Activated T-helper 17 cell treated with anti-CD3 and anti-CD28 coated beads, Interleukin-2, amount 50 U/mL, for 72 hours (primary cell): ENCODE results near the gene ST8SIA6. TPM values are rescaled to one million over a fixed set of nuclear protein-coding genes. Genes with fewer than 3 reads are reported as not detected.

ENCODE experiments used
- ATAC-seq: fragments of 150-1000 bp; cut with Tn5 transposase; replicated peaks from 2 replicates; pipeline ENCODE4 v1.10.0; 2021; ENCODE audit warnings: mild to moderate bottlenecking, moderate library complexity
- H3K27ac Mint-ChIP-seq: one replicate; pipeline ENCODE4 v1.8.0; 2022; ENCODE audit warnings: mixed read lengths
- H3K27me3 Mint-ChIP-seq: one replicate; pipeline ENCODE4 v1.8.0; 2022; ENCODE audit warnings: mixed read lengths
- H3K36me3 Mint-ChIP-seq: one replicate; pipeline ENCODE4 v1.8.0; 2022; ENCODE audit warnings: low read depth, mild to moderate bottlenecking, mixed read lengths
- H3K4me1 Mint-ChIP-seq: one replicate; pipeline ENCODE4 v1.8.0; 2022; ENCODE audit warnings: mixed read lengths
- H3K4me3 Mint-ChIP-seq: one replicate; pipeline ENCODE4 v1.8.0; 2022; ENCODE audit warnings: mild to moderate bottlenecking, mixed read lengths
- H3K9me3 Mint-ChIP-seq: one replicate; pipeline ENCODE4 v1.8.0; 2022; ENCODE audit warnings: mixed read lengths
- total RNA-seq, 2 donors: library from RNA; stranded (reverse); gene quantifications; one replicate each; pipeline ENCODE4 v1.2.3, GENCODE V29; 2022

Gene ST8SIA6
- total RNA-seq, 2 donors from 2014 or later: 0.84 TPM; not detected in 1

GRCh38 chr10:17276756-17277424, 177.5 kb downstream of the ST8SIA6 start:
- Mint-ChIP-seq H3K36me3 (no peaks in the 10 kb centered on the region), H3K4me3 (no peak overlapping the region), H3K27ac (no peak overlapping the region), H3K9me3 (peaks cover 10% of the 10 kb centered on the region), H3K27me3 (peaks cover 10% of the 10 kb centered on the region), H3K4me1 (peaks cover 8% of the 10 kb centered on the region)
- ATAC-seq: no peak

- Mint-ChIP-seq H3K27ac (no peak overlapping the region), H3K9me3 (no peaks in the 10 kb centered on the region), H3K27me3 (peaks cover 8% of the 10 kb centered on the region), H3K4me3 (no peak overlapping the region), H3K36me3 (no peaks in the 10 kb centered on the region), H3K4me1 (peaks cover 8% of the 10 kb centered on the region)
- ATAC-seq: peak; percentile 80
Measured at GRCh38 chr10:17273403-17273802, 181.0 kb downstream of the ST8SIA6 start.

GRCh38 chr10:17272648-17273047, 181.7 kb downstream of the ST8SIA6 start:
- no peaks in the 10 kb centered on the region for H3K36me3 Mint-ChIP-seq
- peaks cover 8% of the 10 kb centered on the region for H3K4me1 Mint-ChIP-seq
- ATAC-seq: no peak
- no peak overlapping the region for H3K4me3 Mint-ChIP-seq
- no peaks in the 10 kb centered on the region for H3K9me3 Mint-ChIP-seq
- no peak overlapping the region for H3K27ac Mint-ChIP-seq
- peaks cover 8% of the 10 kb centered on the region for H3K27me3 Mint-ChIP-seq

Other genes starting within 250 kb of the ST8SIA6 start
- gene VIM, start 226.4 kb downstream of the ST8SIA6 start, total RNA-seq: 1,000 to 10,000 TPM; 1,131 to 1,699 TPM
- 1 to 10 TPM; 1.6 to 3.5 TPM for gene HACD1, start 162.8 kb upstream of the ST8SIA6 start, total RNA-seq
- 10 to 100 TPM; 27.0 to 35.4 TPM for gene STAM, start 189.6 kb upstream of the ST8SIA6 start, total RNA-seq